Measurements from ENCODE around the gene PCSK7. TPM values are rescaled to one million over a fixed set of nuclear protein-coding genes. Genes with fewer than 3 reads are reported as not detected.

PCSK7 gene
- total and polyA plus RNA-seq, 2 of the 4 experiments (the other 2 are of a cell fraction) = 35.8 to 54.3 TPM

- Histone ChIP-seq H3K4me1 (ENCODE audit: control insufficient read depth, insufficient read depth, low read length) (peaks cover 13% of the 10 kb centered on the region), H2BK5ac (ENCODE audit: low read depth, low read length, poor library complexity, severe bottlenecking) (no peak overlapping the region), H3K4ac (ENCODE audit: low read depth, low read length) (no peak overlapping the region), H4K8ac (ENCODE audit: low read depth in 2 of 2, low read length in 2 of 2) (no peak overlapping the region), H3K18ac (ENCODE audit: low read depth, low read length) (no peak overlapping the region), H3K4me2 (ENCODE audit: low read depth, low read length) (no peak overlapping the region), H2BK15ac (ENCODE audit: low read depth, low read length) (no peak overlapping the region), H3K36me3 (ENCODE audit: control insufficient read depth, insufficient read depth, low read length) (peaks cover 44% of the 10 kb centered on the region), H3K9ac (ENCODE audit: low read depth, low read length) (no peak overlapping the region), H3K23ac (ENCODE audit: low read depth, low read length) (no peak overlapping the region), H2AK5ac (ENCODE audit: low read depth, low read length) (no peak overlapping the region), H2AK9ac (replicated peaks; ENCODE audit: low read depth, low read length, poor library complexity) (peak overlapping the region; percentile 40), H2AFZ (replicated peaks; ENCODE audit: low read length, poor library complexity) (no peak overlapping the region), H3K4me3 (ENCODE audit: insufficient read depth, low read depth, low read length) (no peak overlapping the region), H3K14ac (replicated peaks; ENCODE audit: low read depth, low read length) (no peak overlapping the region), H2BK20ac (ENCODE audit: low read depth, low read length) (no peak overlapping the region), H3K79me1 (ENCODE audit: low read depth in 1 of 2, low read length in 2 of 2) (peaks cover 10 to 22% of the 10 kb centered on the region in 2 experiments; a peak in 3 of 4 replicates), H2BK120ac (ENCODE audit: low read depth, low read length) (no peak overlapping the region), H3K56ac (ENCODE audit: extremely low read depth, insufficient read depth, low read length) (no peak overlapping the region), H3K27ac (ENCODE audit: insufficient read depth, low read length) (no peak overlapping the region), H4K20me1 (ENCODE audit: insufficient read depth, low read length) (no peaks in the 10 kb centered on the region; the same call in 1 of the 2 replicates), H4K91ac (ENCODE audit: insufficient read depth, low read depth, low read length) (no peak overlapping the region), H4K5ac (ENCODE audit: low read depth, low read length) (no peak overlapping the region), H3K27me3 (ENCODE audit: control insufficient read depth, insufficient read depth, low read length) (no peaks in the 10 kb centered on the region), H3K9me3 (ENCODE audit: control insufficient read depth, insufficient read depth, low read length) (no peaks in the 10 kb centered on the region), H3K9me1 (ENCODE audit: insufficient read depth, low read length) (peaks cover 13% of the 10 kb centered on the region)
- ChIA-PET POLR2A (ENCODE audit: unreplicated experiment) (interaction anchor here (0.9 kb wide), 1 partner anchor 14 kb away, joined by 5 read pairs; no protein-coding TSS in a partner anchor), CTCF (no interaction called here)
- dilution Hi-C loops (cut with HindIII; ENCODE audit: low sequenced_read_pairs, unreplicated experiment) (no loop called here), intact Hi-C loops (cut with micrococcal nuclease) (no loop called here), in situ Hi-C loops (cut with MboI; ENCODE audit: low sequenced_read_pairs) (no loop called here)
- no peak for TF ChIP-seq BHLHE40 (IDR thresholded peaks at IDR 0.05; ENCODE audit: low read depth, low read length)
- 100% methylated on average over 1 of the region's 5 CpGs; no CpG with 5 or more reads in 1 of the 2 experiments for WGBS, 2 experiments (ENCODE audit: extremely low coverage in 2 of 2, insufficient read length in 1 of 2)
- ATAC-seq (ENCODE audit: low read depth) (no peak), DNase-seq (no peak)
- BruUV-seq (replicated peaks) = no TSS peak
Measured at GRCh38 chr11:117194267-117194666, 37.6 kb downstream of the PCSK7 start.
